ENCODE measurements around the gene MARK2.

GRCh38 chr11:63887386-63887999 is 48.6 kb downstream of the MARK2 start:
- TF ChIP-seq POLR2A (IDR thresholded peaks at IDR 0.05) (no peak), CTCF (IDR thresholded peaks at IDR 0.05) (no peak)

All from esophagus squamous epithelium (tissue), 4 donors.